ENCODE data around the gene TMEM132C. TPM values are rescaled to one million over a fixed set of nuclear protein-coding genes. Genes with fewer than 3 reads are reported as not detected.

TMEM132C gene
- total RNA-seq, 4 donors from 2014 or later, result 2.0 to 3.7 (median 3.0) TPM

DNA sequence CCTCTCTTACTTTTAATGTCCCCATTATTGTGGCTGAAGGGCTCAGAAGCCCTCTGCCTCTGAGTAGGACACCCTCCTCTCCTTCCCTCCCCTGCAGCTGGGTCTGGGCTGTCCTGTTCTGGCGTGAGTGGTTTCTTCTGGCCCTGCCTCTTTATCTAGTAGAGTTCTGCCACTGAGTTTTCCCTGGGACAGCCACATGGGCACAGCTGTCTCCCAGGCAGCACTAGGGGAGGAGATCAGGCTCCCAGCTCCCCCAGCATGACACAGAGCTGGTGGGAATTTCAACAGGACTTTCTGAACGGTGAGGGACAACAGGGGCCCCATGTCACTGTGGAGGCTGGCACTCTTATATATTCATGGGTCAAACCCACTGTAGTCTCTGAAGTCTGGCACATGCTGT lies 21.4 kb downstream of the TMEM132C start:
- DNase-seq (ENCODE audit: low spot score in 2 of 2), result no peak
- 25 to 27% methylated on average over 2 of the region's 2 CpGs for WGBS, 2 donors
- TF ChIP-seq, protein P1, sequence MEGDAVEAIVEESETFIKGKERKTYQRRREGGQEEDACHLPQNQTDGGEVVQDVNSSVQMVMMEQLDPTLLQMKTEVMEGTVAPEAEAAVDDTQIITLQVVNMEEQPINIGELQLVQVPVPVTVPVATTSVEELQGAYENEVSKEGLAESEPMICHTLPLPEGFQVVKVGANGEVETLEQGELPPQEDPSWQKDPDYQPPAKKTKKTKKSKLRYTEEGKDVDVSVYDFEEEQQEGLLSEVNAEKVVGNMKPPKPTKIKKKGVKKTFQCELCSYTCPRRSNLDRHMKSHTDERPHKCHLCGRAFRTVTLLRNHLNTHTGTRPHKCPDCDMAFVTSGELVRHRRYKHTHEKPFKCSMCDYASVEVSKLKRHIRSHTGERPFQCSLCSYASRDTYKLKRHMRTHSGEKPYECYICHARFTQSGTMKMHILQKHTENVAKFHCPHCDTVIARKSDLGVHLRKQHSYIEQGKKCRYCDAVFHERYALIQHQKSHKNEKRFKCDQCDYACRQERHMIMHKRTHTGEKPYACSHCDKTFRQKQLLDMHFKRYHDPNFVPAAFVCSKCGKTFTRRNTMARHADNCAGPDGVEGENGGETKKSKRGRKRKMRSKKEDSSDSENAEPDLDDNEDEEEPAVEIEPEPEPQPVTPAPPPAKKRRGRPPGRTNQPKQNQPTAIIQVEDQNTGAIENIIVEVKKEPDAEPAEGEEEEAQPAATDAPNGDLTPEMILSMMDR (IDR thresholded peaks at IDR 0.05), result no peak
- TF ChIP-seq POLR2A (IDR thresholded peaks at IDR 0.05), result no peak
- intact Hi-C loops (cut with DNase I; ENCODE audit: low total_unique reads), result no loop called here
- H3K4me3 ChIP-seq (ENCODE audit: low read depth, poor library complexity, severe bottlenecking), result no peak overlapping the region

DNA sequence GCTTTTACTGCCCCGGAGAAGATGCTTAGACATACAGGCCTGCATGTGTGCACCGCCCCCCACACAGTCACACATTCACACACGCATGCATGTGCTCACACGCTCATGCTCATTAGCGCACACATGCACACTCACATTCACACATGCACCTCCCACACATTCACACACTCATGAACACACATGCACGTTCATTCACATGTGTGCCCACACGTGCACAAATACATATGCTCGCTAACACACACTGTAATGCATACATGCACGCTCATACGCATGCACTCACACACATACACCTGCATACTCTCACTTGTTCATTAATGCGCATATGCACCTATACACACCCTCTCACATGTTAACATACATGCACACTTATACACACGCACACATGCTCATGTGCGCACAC lies 21.9 kb downstream of the TMEM132C start:
- intact Hi-C loops (cut with DNase I; ENCODE audit: low total_unique reads), result no loop called here
- no peak for DNase-seq (ENCODE audit: low spot score in 2 of 2)
- WGBS, 2 donors, result 90 to 94% methylated on average over 13 of the region's 13 CpGs
- no peak for TF ChIP-seq POLR2A (IDR thresholded peaks at IDR 0.05)
- TF ChIP-seq, protein P1 (IDR thresholded peaks at IDR 0.05), result no peak
- no peak overlapping the region for H3K4me3 ChIP-seq (ENCODE audit: low read depth, poor library complexity, severe bottlenecking)

DNA sequence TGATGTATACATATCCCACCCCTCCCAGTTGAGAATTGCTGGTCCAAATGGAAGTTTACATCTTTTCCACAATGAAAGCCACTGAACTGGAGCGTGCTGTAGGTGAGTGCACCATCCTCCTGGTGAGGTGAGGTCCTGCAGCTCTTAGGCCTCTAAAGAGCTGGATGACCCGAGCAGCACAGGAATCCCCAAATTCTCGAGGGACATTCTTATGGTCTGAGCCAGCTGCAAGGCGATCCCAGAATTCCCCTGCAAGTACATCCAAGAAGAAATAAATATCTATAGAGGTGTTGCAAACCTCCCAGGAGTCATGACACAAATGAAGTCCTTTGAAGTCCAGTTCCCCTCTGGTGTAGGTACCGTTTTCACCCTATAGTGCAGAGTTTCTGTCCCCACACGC lies 24.0 kb downstream of the TMEM132C start:
- DNase-seq (ENCODE audit: low spot score in 2 of 2), result no peak
- WGBS, 2 donors, result 55 to 62% methylated on average over 6 of the region's 6 CpGs
- TF ChIP-seq POLR2A (IDR thresholded peaks at IDR 0.05), result no peak
- TF ChIP-seq, protein P1 (IDR thresholded peaks at IDR 0.05), result no peak
- intact Hi-C loops (cut with DNase I; ENCODE audit: low total_unique reads), result no loop called here
- H3K4me3 ChIP-seq (ENCODE audit: low read depth, poor library complexity, severe bottlenecking), result no peak overlapping the region

DNA sequence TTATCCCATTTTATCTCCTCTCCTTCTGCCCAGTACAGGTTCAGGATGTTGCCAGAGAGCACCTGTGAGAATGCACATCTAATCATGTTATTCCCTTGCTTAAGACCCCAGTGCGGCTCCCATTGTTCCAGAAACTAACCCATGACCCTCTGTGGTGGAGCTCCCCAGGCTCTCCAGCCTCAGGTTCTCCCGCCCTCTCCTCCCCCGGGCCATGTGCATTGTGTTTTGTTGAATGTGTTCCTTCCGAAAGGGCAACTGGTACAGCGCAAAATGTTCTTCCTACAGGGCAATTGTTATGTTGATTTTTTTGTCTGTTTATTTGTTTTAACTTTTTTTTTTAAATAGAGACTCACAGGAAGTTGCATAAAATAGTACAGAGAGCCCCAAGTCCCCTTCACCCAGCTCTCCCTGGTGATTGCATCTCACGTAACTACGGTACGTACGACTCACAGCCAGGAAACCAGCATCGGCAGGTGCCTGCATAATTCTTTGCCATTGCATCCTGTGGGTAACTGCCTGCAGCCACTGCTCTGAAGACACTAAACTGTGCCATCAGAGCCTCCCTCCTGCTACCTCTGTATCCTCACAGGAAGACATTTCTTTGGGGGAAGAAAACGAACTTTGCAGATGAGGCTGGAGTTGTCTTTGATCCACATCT lies 31.2 kb downstream of the TMEM132C start:
- H3K4me3 ChIP-seq (ENCODE audit: low read depth, poor library complexity, severe bottlenecking), result no peak overlapping the region
- no peak for DNase-seq (ENCODE audit: low spot score in 2 of 2)
- intact Hi-C loops (cut with DNase I; ENCODE audit: low total_unique reads), result no loop called here
- TF ChIP-seq, protein P1 (IDR thresholded peaks at IDR 0.05), result no peak
- no peak for TF ChIP-seq POLR2A (IDR thresholded peaks at IDR 0.05)
- 61% methylated on average over 11 of the region's 11 CpGs for WGBS, 2 donors

DNA sequence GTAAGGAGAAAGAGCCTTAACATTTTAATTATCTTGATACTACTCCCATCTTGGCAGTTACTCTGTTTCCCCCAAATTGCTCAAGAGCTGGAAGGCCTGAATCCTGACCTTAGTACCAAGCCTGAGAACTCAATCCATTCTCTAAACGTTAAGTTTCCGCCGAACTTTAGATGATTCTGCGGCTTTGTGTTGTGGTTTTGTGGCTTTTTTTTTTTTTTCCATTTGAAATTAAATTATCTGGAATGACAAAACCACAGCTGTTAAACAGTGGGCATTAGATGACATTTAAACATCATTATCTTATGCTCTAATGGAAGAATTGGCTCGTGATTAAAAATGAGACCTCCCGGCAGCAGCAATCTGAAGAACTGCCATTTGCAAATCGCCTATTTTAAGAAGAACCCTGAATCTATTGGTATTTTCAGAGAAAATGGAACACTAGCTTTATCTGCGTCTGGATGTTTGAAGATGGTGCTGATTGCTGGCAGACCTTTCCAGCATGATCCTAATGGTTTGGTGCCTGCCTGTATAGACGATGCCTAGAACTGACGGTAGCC lies 38.4 kb downstream of the TMEM132C start:
- TF ChIP-seq POLR2A (IDR thresholded peaks at IDR 0.05), result no peak
- TF ChIP-seq, protein P1 (IDR thresholded peaks at IDR 0.05), result no peak
- intact Hi-C loops (cut with DNase I; ENCODE audit: low total_unique reads), result no loop called here
- no peak overlapping the region for H3K4me3 ChIP-seq (ENCODE audit: low read depth, poor library complexity, severe bottlenecking)
- DNase-seq (ENCODE audit: low spot score in 2 of 2), result no peak
- WGBS, 2 donors, result 85 to 88% methylated on average over 10 of the region's 10 CpGs

DNA sequence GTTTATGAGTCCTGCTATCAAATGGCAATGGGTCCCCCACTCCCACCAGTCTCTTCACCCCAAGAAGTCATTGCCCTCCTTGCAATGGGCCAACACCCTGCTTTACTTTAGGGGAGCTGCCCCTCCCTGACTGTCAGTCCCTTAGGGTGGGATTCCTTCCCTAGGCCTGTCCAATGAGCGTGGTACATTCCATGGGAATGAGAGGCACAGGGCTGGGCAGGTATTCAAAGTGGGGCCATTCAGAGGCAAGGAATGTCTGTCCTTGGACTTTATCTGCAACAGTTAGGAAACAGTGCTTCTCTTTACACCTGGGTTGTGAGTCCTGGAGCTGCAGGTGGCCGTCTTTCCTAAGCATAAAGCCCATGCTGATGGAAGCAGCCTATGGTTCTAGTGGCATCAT lies 40.8 kb downstream of the TMEM132C start:
- H3K4me3 ChIP-seq (ENCODE audit: low read depth, poor library complexity, severe bottlenecking), result no peak overlapping the region
- no peak for DNase-seq (ENCODE audit: low spot score in 2 of 2)
- 61 to 71% methylated on average over 2 of the region's 2 CpGs for WGBS, 2 donors
- intact Hi-C loops (cut with DNase I; ENCODE audit: low total_unique reads), result no loop called here
- no peak for TF ChIP-seq POLR2A (IDR thresholded peaks at IDR 0.05)
- TF ChIP-seq, protein P1 (IDR thresholded peaks at IDR 0.05), result no peak

Measured in lower leg skin (tissue), 4 donors.